ES-I3 (cell line): ENCODE measurements around the gene STOML1.

Source experiments
- H3K36me3 ChIP-seq: 2 replicates; pipeline ENCODE4 v1.6.1; 2013; ENCODE audit warnings: mild to moderate bottlenecking, low read length, control low read depth, moderate library complexity; ENCODE audit not compliant: insufficient read depth
- H3K4me1 ChIP-seq: 2 replicates; pipeline ENCODE4 v1.6.1; 2013; ENCODE audit warnings: mild to moderate bottlenecking, control low read depth, low read length; ENCODE audit not compliant: insufficient read depth
- H3K9ac ChIP-seq: 2 replicates; pipeline ENCODE4 v1.6.1; 2013; ENCODE audit warnings: low read depth, mild to moderate bottlenecking, low read length, moderate library complexity
- H3K9me3 ChIP-seq: 2 replicates; pipeline ENCODE4 v1.6.1; 2013; ENCODE audit warnings: mild to moderate bottlenecking, low read length, moderate library complexity; ENCODE audit not compliant: control insufficient read depth, insufficient read depth

Gene STOML1

GRCh38 chr15:74032046-74032445 is 40.0 kb upstream of the STOML1 start:
- H3K9me3 ChIP-seq, result no peaks in the 10 kb centered on the region
- H3K9ac ChIP-seq, result no peak overlapping the region
- H3K36me3 ChIP-seq, result no peaks in the 10 kb centered on the region
- H3K4me1 ChIP-seq, result peaks cover under 1% of the 10 kb centered on the region; the same call in 1 of the 2 replicates

DNA sequence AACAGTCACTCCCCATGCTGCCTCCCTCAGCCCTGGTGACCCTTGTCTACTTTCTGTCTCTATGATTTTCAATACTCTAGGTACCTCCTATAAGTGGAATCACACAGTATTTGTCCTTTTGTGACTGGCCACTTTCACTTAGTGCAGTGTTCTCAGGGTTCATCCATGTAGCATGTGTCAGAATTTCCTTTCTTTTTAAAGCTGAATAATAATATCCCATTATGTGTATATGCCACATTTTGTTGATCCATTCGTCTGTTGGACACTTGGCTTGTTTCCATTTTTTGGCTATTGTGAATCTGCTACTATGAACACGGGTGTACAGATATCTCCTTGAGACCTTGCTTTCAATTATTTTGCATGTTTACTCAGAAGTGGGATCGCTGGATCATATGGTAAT is 36.6 kb upstream of the STOML1 start:
- Histone ChIP-seq H3K9me3 (no peaks in the 10 kb centered on the region), H3K9ac (no peak overlapping the region), H3K4me1 (no peaks in the 10 kb centered on the region), H3K36me3 (no peaks in the 10 kb centered on the region)

GRCh38 chr15:74027688-74028087 is 35.6 kb upstream of the STOML1 start:
- Histone ChIP-seq H3K9me3 (no peaks in the 10 kb centered on the region), H3K9ac (no peak overlapping the region), H3K4me1 (no peaks in the 10 kb centered on the region), H3K36me3 (no peaks in the 10 kb centered on the region)

GRCh38 chr15:74025436-74025835 is 33.3 kb upstream of the STOML1 start:
- Histone ChIP-seq H3K4me1 (no peaks in the 10 kb centered on the region), H3K36me3 (no peaks in the 10 kb centered on the region), H3K9ac (no peak overlapping the region), H3K9me3 (no peaks in the 10 kb centered on the region)

- no peaks in the 10 kb centered on the region for H3K36me3 ChIP-seq
- no peak overlapping the region for H3K9ac ChIP-seq
- H3K9me3 ChIP-seq, result no peaks in the 10 kb centered on the region
Measured at GRCh38 chr15:74024687-74025086, 32.6 kb upstream of the STOML1 start.

DNA sequence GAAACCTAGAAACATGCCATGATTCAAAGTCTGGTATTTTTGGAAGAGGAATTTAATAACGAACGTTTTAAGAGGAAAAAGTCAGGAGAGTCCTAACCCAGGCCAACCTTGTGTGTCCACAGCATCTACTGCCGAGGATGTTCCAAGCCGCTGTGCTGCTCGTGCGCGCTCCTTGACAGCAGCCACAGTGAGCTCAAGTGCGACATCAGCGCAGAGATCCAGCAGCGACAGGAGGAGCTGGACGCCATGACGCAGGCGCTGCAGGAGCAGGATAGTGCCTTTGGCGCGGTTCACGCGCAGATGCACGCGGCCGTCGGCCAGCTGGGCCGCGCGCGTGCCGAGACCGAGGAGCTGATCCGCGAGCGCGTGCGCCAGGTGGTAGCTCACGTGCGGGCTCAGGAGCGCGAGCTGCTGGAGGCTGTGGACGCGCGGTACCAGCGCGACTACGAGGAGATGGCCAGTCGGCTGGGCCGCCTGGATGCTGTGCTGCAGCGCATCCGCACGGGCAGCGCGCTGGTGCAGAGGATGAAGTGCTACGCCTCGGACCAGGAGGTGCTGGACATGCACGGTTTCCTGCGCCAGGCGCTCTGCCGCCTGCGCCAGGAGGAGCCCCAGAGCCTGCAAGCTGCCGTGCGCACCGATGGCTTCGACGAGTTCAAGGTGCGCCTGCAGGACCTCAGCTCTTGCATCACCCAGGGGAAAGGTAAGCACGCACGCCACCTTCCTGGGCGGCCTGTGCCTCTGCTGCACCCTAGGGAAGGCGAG is 30.8 kb upstream of the STOML1 start:
- Histone ChIP-seq H3K9me3 (no peaks in the 10 kb centered on the region), H3K36me3 (no peaks in the 10 kb centered on the region), H3K4me1 (no peaks in the 10 kb centered on the region), H3K9ac (no peak overlapping the region)

More at GRCh38 chr15:74024687-74025086, 32.6 kb upstream of the STOML1 start:
- H3K4me1 ChIP-seq, result no peaks in the 10 kb centered on the region

DNA sequence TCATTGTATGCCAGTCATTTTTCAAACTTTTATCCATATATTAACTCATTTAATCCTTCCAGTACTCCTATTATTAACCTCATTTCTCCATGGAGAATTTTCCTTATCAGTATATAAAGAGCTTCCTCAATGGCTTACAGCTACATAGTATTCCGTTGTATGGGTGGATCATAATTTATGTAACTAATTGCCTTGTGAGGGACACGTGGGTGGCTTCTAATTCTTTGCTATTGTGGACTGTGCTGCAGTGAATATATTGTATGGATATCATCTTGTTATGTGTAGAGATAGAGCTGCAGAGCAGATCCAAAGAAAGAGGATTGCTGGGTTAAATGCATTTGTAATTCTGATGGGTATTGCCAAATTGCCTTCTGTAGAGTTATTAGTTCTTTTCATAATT is 27.6 kb upstream of the STOML1 start:
- H3K9ac ChIP-seq, result no peak overlapping the region
- H3K4me1 ChIP-seq, result no peaks in the 10 kb centered on the region
- no peaks in the 10 kb centered on the region for H3K36me3 ChIP-seq
- no peaks in the 10 kb centered on the region for H3K9me3 ChIP-seq

GRCh38 chr15:74013374-74013894 is 21.3 kb upstream of the STOML1 start:
- no peak overlapping the region for H3K9ac ChIP-seq
- no peaks in the 10 kb centered on the region for H3K4me1 ChIP-seq
- H3K36me3 ChIP-seq, result peaks cover 5% of the 10 kb centered on the region; the same call in 1 of the 2 replicates
- H3K9me3 ChIP-seq, result no peaks in the 10 kb centered on the region

- no peak overlapping the region for H3K9ac ChIP-seq
- H3K36me3 ChIP-seq, result peaks cover 5% of the 10 kb centered on the region; the same call in 1 of the 2 replicates
- no peaks in the 10 kb centered on the region for H3K4me1 ChIP-seq
- no peaks in the 10 kb centered on the region for H3K9me3 ChIP-seq
Measured at GRCh38 chr15:74011610-74012009, 19.5 kb upstream of the STOML1 start.

- Histone ChIP-seq H3K9ac (no peak overlapping the region), H3K36me3 (peaks cover 5% of the 10 kb centered on the region; the same call in 1 of the 2 replicates), H3K4me1 (no peaks in the 10 kb centered on the region), H3K9me3 (no peaks in the 10 kb centered on the region)
Measured at GRCh38 chr15:74010929-74011540, 18.9 kb upstream of the STOML1 start.

DNA sequence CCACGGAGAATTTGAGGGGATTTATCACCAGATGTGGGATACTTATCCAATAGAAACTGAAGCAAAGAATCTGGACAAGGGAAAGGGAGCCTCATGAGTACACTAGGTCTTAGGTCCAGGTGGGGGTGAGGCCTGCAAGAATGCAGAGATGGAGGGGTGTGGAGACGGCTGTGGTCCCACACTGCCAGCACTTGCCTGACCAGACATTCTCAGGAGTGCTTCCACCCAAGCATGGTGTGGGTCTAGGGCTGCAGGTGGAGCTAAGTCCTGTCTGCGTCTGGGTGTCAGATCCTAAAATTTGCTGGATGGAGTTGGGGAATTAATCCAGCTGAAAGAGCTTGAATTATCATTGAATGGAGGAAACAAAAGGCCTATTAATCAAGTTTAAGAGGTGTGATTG is 16.8 kb upstream of the STOML1 start:
- Histone ChIP-seq H3K36me3 (peaks cover 5% of the 10 kb centered on the region; the same call in 1 of the 2 replicates), H3K9me3 (no peaks in the 10 kb centered on the region), H3K4me1 (no peaks in the 10 kb centered on the region), H3K9ac (no peak overlapping the region)

DNA sequence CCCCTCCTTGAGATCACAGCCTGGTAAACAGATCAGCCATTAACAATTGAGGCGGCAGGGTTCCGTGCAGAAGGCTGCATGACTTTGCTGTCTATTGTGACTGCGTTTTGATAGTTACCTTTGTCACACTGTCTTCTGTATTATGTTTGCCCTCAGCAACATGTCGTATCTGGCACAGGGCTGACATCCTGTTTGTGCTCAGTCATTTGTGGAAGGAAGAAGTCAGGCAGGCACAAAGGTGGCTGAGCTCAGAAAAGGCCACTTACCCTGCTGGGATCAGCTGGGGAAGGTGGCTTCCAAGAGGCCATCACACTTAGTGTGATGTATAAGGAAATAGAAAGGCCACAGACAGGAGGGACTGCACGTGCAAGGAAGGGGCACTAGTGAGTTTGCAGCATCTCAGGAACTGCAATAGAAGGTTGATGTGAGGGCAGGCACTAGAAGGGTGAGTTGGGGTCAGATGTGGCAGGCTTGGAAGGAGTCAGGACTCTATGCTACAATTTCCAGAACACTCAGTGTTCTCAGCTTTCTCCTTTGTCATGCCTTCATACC is 15.8 kb upstream of the STOML1 start:
- Histone ChIP-seq H3K36me3 (peaks cover 5% of the 10 kb centered on the region; the same call in 1 of the 2 replicates), H3K9me3 (no peaks in the 10 kb centered on the region), H3K9ac (no peak overlapping the region), H3K4me1 (no peaks in the 10 kb centered on the region)

- H3K4me1 ChIP-seq, result no peaks in the 10 kb centered on the region
- no peaks in the 10 kb centered on the region for H3K9me3 ChIP-seq
- H3K9ac ChIP-seq, result no peak overlapping the region
Measured at GRCh38 chr15:74006774-74007639, 14.9 kb upstream of the STOML1 start.

DNA sequence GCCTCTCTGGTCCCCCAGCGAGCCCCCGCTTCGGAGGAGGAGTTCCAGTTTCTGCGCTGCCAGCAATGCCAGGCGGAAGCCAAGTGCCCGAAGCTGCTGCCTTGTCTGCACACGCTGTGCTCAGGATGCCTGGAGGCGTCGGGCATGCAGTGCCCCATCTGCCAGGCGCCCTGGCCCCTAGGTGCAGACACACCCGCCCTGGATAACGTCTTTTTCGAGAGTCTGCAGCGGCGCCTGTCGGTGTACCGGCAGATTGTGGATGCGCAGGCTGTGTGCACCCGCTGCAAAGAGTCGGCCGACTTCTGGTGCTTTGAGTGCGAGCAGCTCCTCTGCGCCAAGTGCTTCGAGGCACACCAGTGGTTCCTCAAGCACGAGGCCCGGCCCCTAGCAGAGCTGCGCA is 5.9 kb upstream of the STOML1 start:
- Histone ChIP-seq H3K9ac (no peak overlapping the region), H3K36me3 (peaks cover 11% of the 10 kb centered on the region; the same call in 1 of the 2 replicates), H3K9me3 (no peaks in the 10 kb centered on the region), H3K4me1 (0 out of 2 replicates have a peak, but pooled peaks cover 2% of the 10 kb centered on the region)

More at GRCh38 chr15:74006774-74007639, 14.9 kb upstream of the STOML1 start:
- peaks cover 5% of the 10 kb centered on the region; the same call in 1 of the 2 replicates for H3K36me3 ChIP-seq
